Suprapubic skin (tissue), 3 donors: ENCODE measurements around the gene LRRC63.

Source experiments
- EP300 ChIP-seq: sonication (generic); formaldehyde crosslinking; IDR thresholded peaks from one replicate; pipeline ENCODE4 v1.6.1; 2017; ENCODE audit warnings: antibody characterized with exemption
- POLR2A ChIP-seq, 2 donors: fragments of 450-650 bp; IDR thresholded peaks; one replicate each; pipeline ENCODE4 v1.6.1; 2017; ENCODE audit warnings: antibody characterized with exemption in 2 of 2, mild to moderate bottlenecking in 2 of 2, moderate library complexity in 2 of 2
- TF ChIP-seq, protein P1 (sequence below), 2 donors: fragments of 200-600 bp in 1 of 2; fragments of 450-650 bp in 1 of 2; sonication (generic) in 1 of 2; IDR thresholded peaks; one replicate each; pipeline ENCODE4 v1.5.1; 2016 to 2019; ENCODE audit warnings: antibody characterized with exemption in 2 of 2, mild to moderate bottlenecking in 1 of 2, moderate library complexity in 1 of 2

GRCh38 chr13:46267166-46267565 is 55.4 kb downstream of the LRRC63 start:
- TF ChIP-seq, protein P1, sequence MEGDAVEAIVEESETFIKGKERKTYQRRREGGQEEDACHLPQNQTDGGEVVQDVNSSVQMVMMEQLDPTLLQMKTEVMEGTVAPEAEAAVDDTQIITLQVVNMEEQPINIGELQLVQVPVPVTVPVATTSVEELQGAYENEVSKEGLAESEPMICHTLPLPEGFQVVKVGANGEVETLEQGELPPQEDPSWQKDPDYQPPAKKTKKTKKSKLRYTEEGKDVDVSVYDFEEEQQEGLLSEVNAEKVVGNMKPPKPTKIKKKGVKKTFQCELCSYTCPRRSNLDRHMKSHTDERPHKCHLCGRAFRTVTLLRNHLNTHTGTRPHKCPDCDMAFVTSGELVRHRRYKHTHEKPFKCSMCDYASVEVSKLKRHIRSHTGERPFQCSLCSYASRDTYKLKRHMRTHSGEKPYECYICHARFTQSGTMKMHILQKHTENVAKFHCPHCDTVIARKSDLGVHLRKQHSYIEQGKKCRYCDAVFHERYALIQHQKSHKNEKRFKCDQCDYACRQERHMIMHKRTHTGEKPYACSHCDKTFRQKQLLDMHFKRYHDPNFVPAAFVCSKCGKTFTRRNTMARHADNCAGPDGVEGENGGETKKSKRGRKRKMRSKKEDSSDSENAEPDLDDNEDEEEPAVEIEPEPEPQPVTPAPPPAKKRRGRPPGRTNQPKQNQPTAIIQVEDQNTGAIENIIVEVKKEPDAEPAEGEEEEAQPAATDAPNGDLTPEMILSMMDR (IDR thresholded peaks at IDR 0.05), result no peak
- TF ChIP-seq POLR2A (IDR thresholded peaks at IDR 0.05) (no peak), EP300 (no peak)
